ENCODE data around the gene SMARCE1. TPM values are rescaled to one million over a fixed set of nuclear protein-coding genes. Genes with fewer than 3 reads are reported as not detected.

SMARCE1 gene
- total and polyA plus RNA-seq, 8 donors = 27.5 to 125 (median 86.3) TPM

DNA sequence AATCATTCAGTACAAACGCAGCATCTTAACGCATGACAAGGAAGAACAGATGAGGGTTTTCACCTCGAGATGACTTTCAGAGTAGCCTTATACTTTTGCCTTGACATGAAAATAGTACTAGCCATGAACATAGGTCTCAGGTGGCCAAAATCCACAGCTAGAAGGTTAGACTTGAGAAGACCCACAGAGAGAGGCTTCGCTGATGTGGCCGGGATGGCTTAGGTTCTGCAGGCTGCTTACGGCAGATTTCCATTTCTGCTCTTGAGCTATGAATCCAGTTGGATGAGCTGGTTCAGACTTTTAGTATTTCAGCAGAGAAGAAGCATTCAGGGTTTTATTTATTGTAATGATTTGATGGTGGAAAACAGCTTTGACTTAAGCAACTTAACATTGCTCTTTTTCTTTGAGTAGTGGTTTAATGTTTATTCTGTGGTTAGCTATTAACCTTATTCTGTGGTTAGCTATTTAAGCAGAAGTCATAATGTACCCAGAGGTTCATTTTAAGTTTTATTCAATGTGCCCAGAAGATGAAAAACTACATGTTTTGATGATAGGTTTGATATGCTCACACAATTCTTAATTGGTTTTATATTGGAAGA is 48.4 kb upstream of the SMARCE1 start:
- Histone ChIP-seq H3K4me1 (peaks cover 0 to 24% (median 15%) of the 10 kb centered on the region in 4 donors), H3K27ac (peak overlapping the region in 1 of 5 donors; percentile 14), H3K27me3 (peaks cover 0 to 10% (median 0%) of the 10 kb centered on the region in 3 donors), H3K36me3 (no peaks in the 10 kb centered on the region), H3K9me3 (no peaks in the 10 kb centered on the region), H3K4me3 (no peak overlapping the region)
- TF ChIP-seq CTCF (IDR thresholded peaks at IDR 0.05) = no peak
- no peak for TF ChIP-seq POLR2A (IDR thresholded peaks at IDR 0.05)
- TF ChIP-seq EP300 (IDR thresholded peaks at IDR 0.05) = no peak
- no peak for TF ChIP-seq POLR2AphosphoS5 (IDR thresholded peaks at IDR 0.05)
- intact Hi-C loops (cut with DNase I; ENCODE audit: low total_unique reads) = no loop called here
- 62 to 77% (median 68%) methylated on average over 6 of the region's 6 CpGs for WGBS, 5 donors
- DNase-seq = no peak

GRCh38 chr17:40694584-40694983 is 47.0 kb upstream of the SMARCE1 start:
- peaks cover 0 to 13% (median 0%) of the 10 kb centered on the region in 3 donors for H3K27me3 ChIP-seq
- no peak for TF ChIP-seq POLR2A (IDR thresholded peaks at IDR 0.05)
- TF ChIP-seq EP300 (IDR thresholded peaks at IDR 0.05) = no peak
- no peak for TF ChIP-seq CTCF (IDR thresholded peaks at IDR 0.05)
- no peak for TF ChIP-seq POLR2AphosphoS5 (IDR thresholded peaks at IDR 0.05)
- H3K36me3 ChIP-seq = no peaks in the 10 kb centered on the region
- intact Hi-C loops (cut with DNase I; ENCODE audit: low total_unique reads) = no loop called here
- peaks cover 0 to 22% (median 15%) of the 10 kb centered on the region in 4 donors for H3K4me1 ChIP-seq
- WGBS, 5 donors = 64 to 71% (median 66%) methylated on average over 9 of the region's 9 CpGs
- DNase-seq = peak in 1 of 2 donors; percentile 37
- no peak overlapping the region for H3K4me3 ChIP-seq
- H3K27ac ChIP-seq = no peak overlapping the region
- no peaks in the 10 kb centered on the region for H3K9me3 ChIP-seq

DNA sequence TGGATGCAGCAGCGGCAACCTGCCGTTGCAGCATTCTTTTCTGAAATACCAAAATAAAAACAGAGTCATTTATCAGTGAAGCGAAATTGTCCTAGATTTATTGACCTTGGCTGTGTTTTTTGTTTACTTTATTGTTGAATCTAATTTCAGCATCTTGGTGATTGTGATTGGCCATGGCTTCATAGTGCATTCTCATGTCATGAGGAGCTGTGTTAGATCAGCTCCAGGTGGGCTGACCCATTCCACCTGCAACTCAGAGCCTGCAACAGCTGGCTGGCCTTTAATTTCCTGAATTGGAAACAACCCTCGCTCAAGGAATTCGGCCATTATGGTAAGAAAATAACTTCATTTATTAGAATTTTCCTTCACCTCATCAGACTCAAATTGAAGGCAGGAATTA is 39.5 kb upstream of the SMARCE1 start:
- H3K4me3 ChIP-seq = no peak overlapping the region
- H3K27ac ChIP-seq = no peak overlapping the region
- TF ChIP-seq POLR2AphosphoS5 (IDR thresholded peaks at IDR 0.05) (no peak), CTCF (IDR thresholded peaks at IDR 0.05) (no peak), POLR2A (IDR thresholded peaks at IDR 0.05) (no peak), EP300 (IDR thresholded peaks at IDR 0.05) (no peak)
- WGBS, 5 donors = 78 to 84% (median 82%) methylated on average over 5 of the region's 5 CpGs
- no peaks in the 10 kb centered on the region for H3K36me3 ChIP-seq
- peaks cover 0 to 3% (median 0%) of the 10 kb centered on the region in 3 donors for H3K27me3 ChIP-seq
- no peaks in the 10 kb centered on the region for H3K9me3 ChIP-seq
- intact Hi-C loops (cut with DNase I; ENCODE audit: low total_unique reads) = no loop called here
- DNase-seq = no peak
- H3K4me1 ChIP-seq = no peaks in the 10 kb centered on the region

- WGBS, 5 donors = 21 to 44% (median 37%) methylated on average over 4 of the region's 4 CpGs
- intact Hi-C loops (cut with DNase I; ENCODE audit: low total_unique reads) = no loop called here
- Histone ChIP-seq H3K27ac (peak overlapping the region in 1 of 5 donors; percentile 19), H3K36me3 (no peaks in the 10 kb centered on the region), H3K9me3 (no peaks in the 10 kb centered on the region), H3K4me3 (no peak overlapping the region), H3K4me1 (no peaks in the 10 kb centered on the region), H3K27me3 (peaks cover 0 to 3% (median 0%) of the 10 kb centered on the region in 3 donors)
- peak; percentile 52 to 85 for DNase-seq
- no peak for TF ChIP-seq POLR2A (IDR thresholded peaks at IDR 0.05)
- TF ChIP-seq CTCF (IDR thresholded peaks at IDR 0.05) = no peak
- no peak for TF ChIP-seq EP300 (IDR thresholded peaks at IDR 0.05)
- TF ChIP-seq POLR2AphosphoS5 (IDR thresholded peaks at IDR 0.05) = peak in 1 of 3 donors; percentile 11
Observed at GRCh38 chr17:40686192-40686591, 38.6 kb upstream of the SMARCE1 start.

Measured in stomach (tissue), 9 donors.